ENCODE results near the gene GLMN. TPM values are rescaled to one million over a fixed set of nuclear protein-coding genes. Genes with fewer than 3 reads are reported as not detected.
"Not testable (repeated sequence)": the region's sequence is repeated elsewhere in the genome, so short reads cannot be mapped to it uniquely, and the experiment has no call there.

GLMN gene
- total RNA-seq, 2 donors from 2014 or later = 27.2 to 27.7 TPM

DNA sequence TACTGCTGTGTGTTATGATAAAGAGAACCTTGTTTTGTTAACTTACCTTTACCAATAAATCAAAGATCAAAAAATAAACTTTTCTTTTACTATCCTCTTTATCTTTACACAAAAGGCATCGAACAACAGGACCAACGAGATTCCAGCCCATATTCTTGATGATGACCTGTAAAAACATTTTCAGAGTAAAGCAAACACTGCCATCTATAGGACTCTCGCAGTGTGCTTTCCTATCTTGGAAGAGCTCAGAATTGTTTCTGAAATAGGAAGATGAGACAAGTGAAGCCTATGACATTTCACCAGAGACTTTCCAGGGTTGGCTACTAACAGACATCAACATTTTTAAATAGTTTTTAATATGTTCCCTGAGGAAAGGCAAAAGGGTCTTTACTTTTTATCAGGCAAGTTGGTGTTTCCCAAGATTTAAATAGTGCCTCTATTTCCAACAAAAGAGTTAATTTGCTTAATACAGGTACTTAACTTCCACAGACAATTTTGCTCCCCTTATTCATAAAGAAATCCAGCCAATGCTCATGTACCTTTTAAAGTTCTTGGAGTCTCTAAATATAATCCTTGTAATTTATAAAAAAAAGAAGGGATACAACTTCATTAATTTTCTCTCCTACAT lies 7.3 kb downstream of the GLMN start:
- 66 to 90% methylated on average over 2 to 3 of the region's 3 CpGs for WGBS, 2 experiments (ENCODE audit: insufficient coverage in 1 of 2, insufficient read length in 1 of 2)
- peak; percentile 53 for DNase-seq
- H3K27ac ChIP-seq (ENCODE audit: low read depth, low read length) = no peak overlapping the region
- no peak overlapping the region for H3K4me3 ChIP-seq (ENCODE audit: low read length)
- H3K4me3 Mint-ChIP-seq = no peak overlapping the region
- H3K36me3 ChIP-seq (ENCODE audit: control insufficient read depth, insufficient read depth, low read length) = peaks cover 62% of the 10 kb centered on the region
- no peak overlapping the region for H3K27ac Mint-ChIP-seq
- H3K4me1 Mint-ChIP-seq = peaks cover 4% of the 10 kb centered on the region
- H3K36me3 Mint-ChIP-seq (ENCODE audit: low read depth) = peaks cover 69% of the 10 kb centered on the region
- H3K9me3 ChIP-seq (ENCODE audit: control insufficient read depth, low read length) = no peaks in the 10 kb centered on the region
- no peak overlapping the region for H3K9ac ChIP-seq (ENCODE audit: extremely low read depth, low read length, poor library complexity, severe bottlenecking)
- no peaks in the 10 kb centered on the region for H3K27me3 Mint-ChIP-seq (ENCODE audit: insufficient read depth)
- H3K9me3 Mint-ChIP-seq = no peaks in the 10 kb centered on the region
- no peaks in the 10 kb centered on the region for H3K4me1 ChIP-seq (ENCODE audit: control insufficient read depth, insufficient read depth, low read length)
- TF ChIP-seq, protein P1, sequence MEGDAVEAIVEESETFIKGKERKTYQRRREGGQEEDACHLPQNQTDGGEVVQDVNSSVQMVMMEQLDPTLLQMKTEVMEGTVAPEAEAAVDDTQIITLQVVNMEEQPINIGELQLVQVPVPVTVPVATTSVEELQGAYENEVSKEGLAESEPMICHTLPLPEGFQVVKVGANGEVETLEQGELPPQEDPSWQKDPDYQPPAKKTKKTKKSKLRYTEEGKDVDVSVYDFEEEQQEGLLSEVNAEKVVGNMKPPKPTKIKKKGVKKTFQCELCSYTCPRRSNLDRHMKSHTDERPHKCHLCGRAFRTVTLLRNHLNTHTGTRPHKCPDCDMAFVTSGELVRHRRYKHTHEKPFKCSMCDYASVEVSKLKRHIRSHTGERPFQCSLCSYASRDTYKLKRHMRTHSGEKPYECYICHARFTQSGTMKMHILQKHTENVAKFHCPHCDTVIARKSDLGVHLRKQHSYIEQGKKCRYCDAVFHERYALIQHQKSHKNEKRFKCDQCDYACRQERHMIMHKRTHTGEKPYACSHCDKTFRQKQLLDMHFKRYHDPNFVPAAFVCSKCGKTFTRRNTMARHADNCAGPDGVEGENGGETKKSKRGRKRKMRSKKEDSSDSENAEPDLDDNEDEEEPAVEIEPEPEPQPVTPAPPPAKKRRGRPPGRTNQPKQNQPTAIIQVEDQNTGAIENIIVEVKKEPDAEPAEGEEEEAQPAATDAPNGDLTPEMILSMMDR (conservative IDR thresholded peaks at IDR 0.05) = peak; percentile 81
- H3K27me3 ChIP-seq (ENCODE audit: control insufficient read depth, insufficient read depth, low read length, poor library complexity, severe bottlenecking) = no peaks in the 10 kb centered on the region

GRCh38 chr1:92281411-92281810 lies 17.4 kb downstream of the GLMN start:
- not testable (repeated sequence) for H3K27ac ChIP-seq (ENCODE audit: low read depth, low read length); H3K27me3 ChIP-seq (ENCODE audit: control insufficient read depth, insufficient read depth, low read length, poor library complexity, severe bottlenecking); H3K27ac Mint-ChIP-seq; H3K9ac ChIP-seq (ENCODE audit: extremely low read depth, low read length, poor library complexity, severe bottlenecking); H3K27me3 Mint-ChIP-seq (ENCODE audit: insufficient read depth); DNase-seq; H3K4me3 Mint-ChIP-seq; H3K9me3 ChIP-seq (ENCODE audit: control insufficient read depth, low read length); H3K4me1 ChIP-seq (ENCODE audit: control insufficient read depth, insufficient read depth, low read length); H3K9me3 Mint-ChIP-seq; H3K4me3 ChIP-seq (ENCODE audit: low read length); H3K4me1 Mint-ChIP-seq
- H3K36me3 ChIP-seq (ENCODE audit: control insufficient read depth, insufficient read depth, low read length) = peaks cover 29% of the 10 kb centered on the region
- H3K36me3 Mint-ChIP-seq (ENCODE audit: low read depth) = peaks cover 84% of the 10 kb centered on the region
- WGBS, 2 experiments (ENCODE audit: insufficient coverage in 1 of 2, insufficient read length in 1 of 2) = 95% methylated on average over 2 of the region's 2 CpGs; no CpG with 5 or more reads in 1 of the 2 experiments

DNA sequence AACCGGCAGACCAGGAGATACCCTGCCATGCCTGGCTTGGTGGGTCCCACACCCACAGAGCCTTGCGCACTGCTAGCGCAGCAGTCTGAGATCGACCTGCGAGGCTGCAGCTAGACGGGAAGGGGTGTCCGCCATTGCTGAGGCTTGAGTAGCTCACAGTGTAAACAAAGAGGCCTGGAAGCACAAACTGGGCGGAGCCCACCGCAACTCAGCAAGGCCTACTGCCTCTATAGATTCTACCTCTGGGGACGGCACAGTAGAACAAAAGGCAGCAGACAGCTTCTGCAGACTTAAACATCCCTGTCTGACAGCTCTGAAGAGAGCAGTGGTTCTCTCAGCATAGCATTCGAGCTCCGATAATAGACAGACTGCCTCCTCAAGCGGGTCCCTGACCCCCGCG lies 19.0 kb downstream of the GLMN start:
- not testable (repeated sequence) for H3K9me3 ChIP-seq (ENCODE audit: control insufficient read depth, low read length); H3K27me3 Mint-ChIP-seq (ENCODE audit: insufficient read depth); H3K4me3 Mint-ChIP-seq; H3K27ac ChIP-seq (ENCODE audit: low read depth, low read length); H3K4me1 Mint-ChIP-seq; H3K27ac Mint-ChIP-seq; H3K27me3 ChIP-seq (ENCODE audit: control insufficient read depth, insufficient read depth, low read length, poor library complexity, severe bottlenecking); H3K9ac ChIP-seq (ENCODE audit: extremely low read depth, low read length, poor library complexity, severe bottlenecking); H3K9me3 Mint-ChIP-seq; DNase-seq; H3K4me3 ChIP-seq (ENCODE audit: low read length); H3K4me1 ChIP-seq (ENCODE audit: control insufficient read depth, insufficient read depth, low read length)
- WGBS, 2 experiments (ENCODE audit: insufficient coverage in 1 of 2, insufficient read length in 1 of 2) = 90 to 95% methylated on average over 10 to 15 of the region's 15 CpGs
- H3K36me3 ChIP-seq (ENCODE audit: control insufficient read depth, insufficient read depth, low read length) = peaks cover 24% of the 10 kb centered on the region
- peaks cover 69% of the 10 kb centered on the region for H3K36me3 Mint-ChIP-seq (ENCODE audit: low read depth)

GRCh38 chr1:92277105-92277723 lies 21.6 kb downstream of the GLMN start:
- TF ChIP-seq, protein P1 (conservative IDR thresholded peaks at IDR 0.05) = no peak
- DNase-seq = no peak
- no peaks in the 10 kb centered on the region for H3K27me3 ChIP-seq (ENCODE audit: control insufficient read depth, insufficient read depth, low read length, poor library complexity, severe bottlenecking)
- no peak overlapping the region for H3K27ac ChIP-seq (ENCODE audit: low read depth, low read length)
- Mint-ChIP-seq H3K27ac (no peak overlapping the region), H3K27me3 (ENCODE audit: insufficient read depth) (no peaks in the 10 kb centered on the region), H3K9me3 (no peaks in the 10 kb centered on the region), H3K4me1 (no peaks in the 10 kb centered on the region), H3K4me3 (no peak overlapping the region), H3K36me3 (ENCODE audit: low read depth) (peaks cover 57% of the 10 kb centered on the region)
- no peak overlapping the region for H3K9ac ChIP-seq (ENCODE audit: extremely low read depth, low read length, poor library complexity, severe bottlenecking)
- no peaks in the 10 kb centered on the region for H3K9me3 ChIP-seq (ENCODE audit: control insufficient read depth, low read length)
- H3K36me3 ChIP-seq (ENCODE audit: control insufficient read depth, insufficient read depth, low read length) = peaks cover 36% of the 10 kb centered on the region
- H3K4me1 ChIP-seq (ENCODE audit: control insufficient read depth, insufficient read depth, low read length) = no peaks in the 10 kb centered on the region
- 73 to 95% methylated on average over 2 to 4 of the region's 4 CpGs for WGBS, 2 experiments (ENCODE audit: insufficient coverage in 1 of 2, insufficient read length in 1 of 2)
- H3K4me3 ChIP-seq (ENCODE audit: low read length) = no peak overlapping the region

All from endodermal cell (in vitro differentiated cells).